Measurements from ENCODE around the gene HDAC11. TPM values are rescaled to one million over a fixed set of nuclear protein-coding genes. Genes with fewer than 3 reads are reported as not detected.

The HDAC11 gene
- total and polyA plus RNA-seq, 10 of the 15 experiments (the other 5 are each of a cell fraction or from before 2014, with no cell fraction given) = 0.04 to 0.76 (median 0.22) TPM; not detected in 1

- no peak for FAIRE-seq
- WGBS (ENCODE audit: insufficient coverage, insufficient replicate concordance, low lambda C conversion rate, missing lambda C conversion rate) = 44% methylated on average over 9 of the region's 10 CpGs
- no peak for DNase-seq (ENCODE audit: low read depth, low spot score)
These were observed 45.0 kb downstream of the HDAC11 start for GRCh38 chr3:13524979-13525669.

More at GRCh38 chr3:13524979-13525669, 45.0 kb downstream of the HDAC11 start:
- no peak for TF ChIP-seq BCLAF1 (IDR thresholded peaks at IDR 0.05)
- TF ChIP-seq SMC3 (IDR thresholded peaks at IDR 0.05; ENCODE audit: borderline replicate concordance, low read length) = no peak
- TF ChIP-seq CHD1 (IDR thresholded peaks at IDR 0.05; ENCODE audit: low read depth, low read length) = no peak
- no peak for TF ChIP-seq PML (IDR thresholded peaks at IDR 0.05; ENCODE audit: low read length)
- no peak for TF ChIP-seq LARP7 (IDR thresholded peaks at IDR 0.05)
- TF ChIP-seq NBN (IDR thresholded peaks at IDR 0.05) = no peak
- no peak for TF ChIP-seq NFYB (IDR thresholded peaks at IDR 0.05; ENCODE audit: insufficient read depth, low read depth, low read length)
- Histone ChIP-seq H2AFZ (ENCODE audit: control insufficient read depth, low read depth, low read length) (no peak overlapping the region), H3K9me3 (replicated peaks; ENCODE audit: control insufficient read depth, insufficient read depth, low read length) (no peaks in the 10 kb centered on the region; the same call in 2 of the 3 replicates), H3K79me2 (ENCODE audit: control insufficient read depth, insufficient read depth, low read length) (no peaks in the 10 kb centered on the region), H4K20me1 (ENCODE audit: control insufficient read depth, insufficient read depth) (no peaks in the 10 kb centered on the region), H3K4me3 (no peak overlapping the region), H3K27me3 (replicated peaks in 1 of 2; ENCODE audit: control insufficient read depth in 2 of 2, insufficient read depth in 2 of 2, low read length in 1 of 2) (peaks cover 1 to 2% of the 10 kb centered on the region in 2 experiments; a peak in 2 of 4 replicates), H3K27ac (ENCODE audit: control insufficient read depth, insufficient read depth) (no peak overlapping the region), H3K36me3 (ENCODE audit: control insufficient read depth in 2 of 2, insufficient read depth in 2 of 2, low read length in 1 of 2) (no peaks in the 10 kb centered on the region), H3K9ac (ENCODE audit: control insufficient read depth, insufficient read depth, low read length) (no peak overlapping the region), H3K4me2 (ENCODE audit: control insufficient read depth, insufficient read depth) (no peak overlapping the region), H3K4me1 (ENCODE audit: control insufficient read depth, insufficient read depth, low read length) (no peaks in the 10 kb centered on the region)
- intact Hi-C loops (cut with micrococcal nuclease; ENCODE audit: unreplicated experiment) (no loop called here), in situ Hi-C loops (cut with MboI) (no loop called here)
- no TSS peak for BruUV-seq (replicated peaks)
- ChIA-PET SMC1A (ENCODE audit: uncharacterized antibody, unreplicated experiment) (interaction anchor here (0.6 kb wide), 1 partner anchor 13 kb away, joined by 3 read pairs; no protein-coding TSS in a partner anchor), POLR2A (no interaction called here), RAD21 (ENCODE audit: unreplicated experiment) (interaction anchor here (0.7 kb wide), 1 partner anchor 9 kb away, joined by 3 read pairs; no protein-coding TSS in a partner anchor), CTCF (interaction anchor here (0.6 to 0.7 kb wide), 2 partner anchors 198 to 199 kb away, joined by 3 read pairs; no protein-coding TSS in a partner anchor)
- no peak for ATAC-seq
